DOHH2 (cell line): ENCODE results near the gene TAS1R2.

ENCODE experiments used
- CTCF ChIP-seq: fragments of 200-600 bp; sonication (generic); IDR thresholded peaks from one replicate; pipeline ENCODE4 v1.5.1; 2014; ENCODE audit warnings: antibody characterized with exemption, mild to moderate bottlenecking, low read depth, low read length; ENCODE audit not compliant: poor library complexity, severe bottlenecking
- EZH2phosphoT487 ChIP-seq: fragments of 200-600 bp; sonication (generic); IDR thresholded peaks from 2 replicates; pipeline ENCODE4 v1.6.1; 2017; ENCODE audit warnings: borderline replicate concordance, mild to moderate bottlenecking, antibody characterized with exemption, low read length, moderate library complexity, mixed read lengths

- TF ChIP-seq CTCF: no peak
- TF ChIP-seq EZH2phosphoT487: no peak
These were observed 9.5 kb upstream of the TAS1R2 start for GRCh38 chr1:18868801-18869424.
